ENCODE results near the gene MAP4K2.

GRCh38 chr11:64845129-64845775 is 42.2 kb upstream of the MAP4K2 start:
- no peak for TF ChIP-seq POLR2A (IDR thresholded peaks at IDR 0.05)
- no peak for TF ChIP-seq EP300 (IDR thresholded peaks at IDR 0.05)

Data from suprapubic skin (tissue), 2 donors.